WERI-Rb-1 (cell line): ENCODE measurements around the gene KCTD13.
"Not testable (repeated sequence)": the region's sequence is repeated elsewhere in the genome, so short reads cannot be mapped to it uniquely, and the experiment has no call there.

Experiments
- DNase-seq: peaks from one replicate; pipeline ENCODE4 v3.0.0-alpha.2; 2020
- H3K27ac ChIP-seq: fragments of 250-450 bp; sonication (Bioruptor Pico); 2 replicates; pipeline ENCODE4 v1.5.1; 2020; ENCODE audit warnings: mild to moderate bottlenecking, moderate library complexity
- H3K27me3 ChIP-seq: fragments of 250-450 bp; sonication (Bioruptor Pico); 2 replicates; pipeline ENCODE4 v1.5.1; 2021; ENCODE audit warnings: mild to moderate bottlenecking, low read depth, moderate library complexity; ENCODE audit not compliant: insufficient read depth, severe bottlenecking
- H3K36me3 ChIP-seq: fragments of 250-450 bp; sonication (Bioruptor Pico); 2 replicates; pipeline ENCODE4 v1.5.1; 2020; ENCODE audit warnings: mild to moderate bottlenecking, moderate library complexity
- H3K4me3 ChIP-seq: 2 replicates; pipeline ENCODE4 v1.5.1; 2011; ENCODE audit warnings: low read depth, mild to moderate bottlenecking, control low read depth, low read length
- H3K9me3 ChIP-seq: fragments of 250-450 bp; sonication (Bioruptor Pico); 2 replicates; pipeline ENCODE4 v1.5.1; 2021; ENCODE audit warnings: mild to moderate bottlenecking, moderate library complexity; ENCODE audit not compliant: severe bottlenecking
- CTCF ChIP-seq: IDR thresholded peaks from 2 replicates; pipeline ENCODE4 v1.5.1; 2011; ENCODE audit warnings: low read depth, mild to moderate bottlenecking, control low read depth, inconsistent platforms, low read length

The KCTD13 gene

GRCh38 chr16:29891525-29892457 lies 34.2 kb downstream of the KCTD13 start:
- peaks cover 63% of the 10 kb centered on the region for H3K36me3 ChIP-seq
- H3K27ac ChIP-seq, result no peak overlapping the region
- H3K9me3 ChIP-seq, result no peaks in the 10 kb centered on the region
- no peak overlapping the region for H3K4me3 ChIP-seq
- no peak for DNase-seq
- no peaks in the 10 kb centered on the region for H3K27me3 ChIP-seq
- no peak for TF ChIP-seq CTCF

GRCh38 chr16:29889372-29889771 lies 36.7 kb downstream of the KCTD13 start:
- H3K27ac ChIP-seq, H3K9me3 ChIP-seq, DNase-seq, H3K27me3 ChIP-seq, H3K4me3 ChIP-seq: not testable (repeated sequence)
- peaks cover 68% of the 10 kb centered on the region for H3K36me3 ChIP-seq

- no peaks in the 10 kb centered on the region for H3K9me3 ChIP-seq
- TF ChIP-seq CTCF, result no peak
- H3K36me3 ChIP-seq, result peaks cover 59% of the 10 kb centered on the region
- no peak overlapping the region for H3K27ac ChIP-seq
- H3K27me3 ChIP-seq, result no peaks in the 10 kb centered on the region
- no peak for DNase-seq
- H3K4me3 ChIP-seq, result no peak overlapping the region
Measured at GRCh38 chr16:29883987-29884386, 42.0 kb downstream of the KCTD13 start.

- Histone ChIP-seq H3K27ac (no peak overlapping the region), H3K27me3 (no peaks in the 10 kb centered on the region), H3K4me3 (no peak overlapping the region), H3K9me3 (no peaks in the 10 kb centered on the region), H3K36me3 (peaks cover 52% of the 10 kb centered on the region)
- no peak for DNase-seq
- TF ChIP-seq CTCF, result no peak
Measured at GRCh38 chr16:29881050-29881449, 45.0 kb downstream of the KCTD13 start.

- H3K27ac ChIP-seq, result no peak overlapping the region
Measured at GRCh38 chr16:29878172-29878571, 47.9 kb downstream of the KCTD13 start.

More at GRCh38 chr16:29878172-29878571, 47.9 kb downstream of the KCTD13 start:
- Histone ChIP-seq H3K36me3 (peaks cover 39% of the 10 kb centered on the region), H3K4me3 (no peak overlapping the region), H3K9me3 (no peaks in the 10 kb centered on the region), H3K27me3 (no peaks in the 10 kb centered on the region)
- no peak for TF ChIP-seq CTCF
- DNase-seq, result no peak
